ENCODE measurements around the gene FOXA3.
A peak's percentile ranks its signal among the peaks of the same experiment; 100 is the strongest.

DNA sequence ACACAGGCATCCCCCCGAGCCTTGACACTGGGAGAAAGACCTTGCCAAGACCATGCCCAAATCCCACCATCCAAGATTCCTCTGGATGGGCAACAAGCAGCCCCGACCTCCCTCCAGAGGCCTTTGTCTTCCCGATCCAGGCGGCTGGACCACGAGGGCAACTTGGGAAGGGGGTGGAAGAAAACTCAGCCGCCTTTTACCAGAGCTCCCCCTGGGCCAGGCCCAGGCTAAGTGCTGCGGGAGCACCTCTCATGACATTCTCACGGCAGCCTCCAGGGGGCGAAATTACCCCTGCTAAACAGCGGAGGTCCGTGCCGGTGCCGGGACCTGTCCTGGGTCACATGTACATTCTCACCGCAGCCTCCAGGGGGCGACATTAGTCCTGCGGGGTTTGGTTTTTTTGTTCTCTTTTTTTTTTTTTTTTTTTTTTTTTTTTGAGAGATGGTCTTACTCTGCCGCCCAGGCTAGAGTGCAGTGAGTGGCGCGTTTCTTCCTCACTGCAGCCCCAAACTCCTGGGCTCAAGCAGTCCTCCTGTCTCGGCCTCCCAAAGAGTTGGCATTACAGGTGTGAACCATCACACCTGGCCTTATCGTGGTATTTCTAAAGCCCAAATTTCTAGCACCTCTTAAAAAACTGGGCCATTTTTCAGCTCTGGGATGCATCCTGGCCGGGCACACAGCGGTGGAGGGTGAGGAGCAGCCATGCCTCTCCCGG lies 47.0 kb upstream of the FOXA3 start:
- TF ChIP-seq, protein P1, sequence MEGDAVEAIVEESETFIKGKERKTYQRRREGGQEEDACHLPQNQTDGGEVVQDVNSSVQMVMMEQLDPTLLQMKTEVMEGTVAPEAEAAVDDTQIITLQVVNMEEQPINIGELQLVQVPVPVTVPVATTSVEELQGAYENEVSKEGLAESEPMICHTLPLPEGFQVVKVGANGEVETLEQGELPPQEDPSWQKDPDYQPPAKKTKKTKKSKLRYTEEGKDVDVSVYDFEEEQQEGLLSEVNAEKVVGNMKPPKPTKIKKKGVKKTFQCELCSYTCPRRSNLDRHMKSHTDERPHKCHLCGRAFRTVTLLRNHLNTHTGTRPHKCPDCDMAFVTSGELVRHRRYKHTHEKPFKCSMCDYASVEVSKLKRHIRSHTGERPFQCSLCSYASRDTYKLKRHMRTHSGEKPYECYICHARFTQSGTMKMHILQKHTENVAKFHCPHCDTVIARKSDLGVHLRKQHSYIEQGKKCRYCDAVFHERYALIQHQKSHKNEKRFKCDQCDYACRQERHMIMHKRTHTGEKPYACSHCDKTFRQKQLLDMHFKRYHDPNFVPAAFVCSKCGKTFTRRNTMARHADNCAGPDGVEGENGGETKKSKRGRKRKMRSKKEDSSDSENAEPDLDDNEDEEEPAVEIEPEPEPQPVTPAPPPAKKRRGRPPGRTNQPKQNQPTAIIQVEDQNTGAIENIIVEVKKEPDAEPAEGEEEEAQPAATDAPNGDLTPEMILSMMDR (IDR thresholded peaks at IDR 0.05): peak; percentile 90 to 98 (median 94)
- peak; percentile 37 to 73 for TF ChIP-seq POLR2AphosphoS5 (IDR thresholded peaks at IDR 0.05)
- TF ChIP-seq POLR2A (IDR thresholded peaks at IDR 0.05; ENCODE audit: low read depth): no peak
